AG08395 (cell line): Measurements from ENCODE around the gene SHANK2.

Experiments used
- DNase-seq: peaks from one replicate; pipeline ENCODE4 v3.0.0; 2012; ENCODE audit warnings: mixed read lengths, low spot score

Gene SHANK2

GRCh38 chr11:71269603-71270511 lies 17.5 kb upstream of the SHANK2 start:
- no peak for DNase-seq

GRCh38 chr11:71268706-71269321 lies 16.4 kb upstream of the SHANK2 start:
- DNase-seq = no peak

GRCh38 chr11:71267807-71268421 lies 15.5 kb upstream of the SHANK2 start:
- DNase-seq = no peak

GRCh38 chr11:71266114-71266833 lies 13.9 kb upstream of the SHANK2 start:
- no peak for DNase-seq

GRCh38 chr11:71265559-71266092 lies 13.2 kb upstream of the SHANK2 start:
- no peak for DNase-seq

- DNase-seq = no peak
These were observed 11.0 kb upstream of the SHANK2 start for GRCh38 chr11:71263386-71263785.

- no peak for DNase-seq
These were observed 3.6 kb upstream of the SHANK2 start for GRCh38 chr11:71255800-71256479.

- DNase-seq = no peak
These were observed 2.9 kb upstream of the SHANK2 start for GRCh38 chr11:71255323-71255722.

- DNase-seq = no peak
These were observed 1.4 kb upstream of the SHANK2 start for GRCh38 chr11:71253794-71254193.

- peak; percentile 17 for DNase-seq
These were observed 673 bp upstream of the SHANK2 start for GRCh38 chr11:71252770-71253730.

- DNase-seq = no peak
These were observed 562 bp downstream of the SHANK2 start for GRCh38 chr11:71251761-71252268.

- DNase-seq = peak; percentile 35
These were observed 1.1 kb downstream of the SHANK2 start for GRCh38 chr11:71251151-71251721.

GRCh38 chr11:71250523-71251150 lies 1.7 kb downstream of the SHANK2 start:
- no peak for DNase-seq

- DNase-seq = no peak
These were observed 3.1 kb downstream of the SHANK2 start for GRCh38 chr11:71249301-71249700.

- DNase-seq = no peak
These were observed 3.7 kb downstream of the SHANK2 start for GRCh38 chr11:71248656-71249055.

- no peak for DNase-seq
These were observed 4.2 kb downstream of the SHANK2 start for GRCh38 chr11:71248251-71248570.

- no peak for DNase-seq
These were observed 4.7 kb downstream of the SHANK2 start for GRCh38 chr11:71247551-71248250.

GRCh38 chr11:71246559-71246958 lies 5.8 kb downstream of the SHANK2 start:
- DNase-seq = no peak
